Heart left ventricle (tissue), 16 donors: ENCODE results near the gene CDC14B. TPM values are rescaled to one million over a fixed set of nuclear protein-coding genes. Genes with fewer than 3 reads are reported as not detected.

Experiments used
- ATAC-seq, 4 donors: fragments of 200-7000 bp; cut with Tn5 transposase; one replicate each; pipeline ENCODE4 v1.9.1; 2020 to 2022; ENCODE audit warnings: moderate library complexity in 4 of 4, mild to moderate bottlenecking in 3 of 4, moderate number of reproducible peaks in 1 of 4
- DNase-seq, 5 donors: peaks; one replicate each; pipeline ENCODE4 v3.0.0-alpha.2; 2020
- H3K27ac ChIP-seq, 12 donors: fragments of 200-600 bp; sonication (generic) in 4 of 12; one replicate each; pipeline versions ENCODE4 v1.5.0 to v1.8.0; 2016 to 2022; ENCODE audit warnings: mild to moderate bottlenecking in 2 of 12
- H3K27me3 ChIP-seq, 9 donors: fragments of 200-600 bp; sonication (generic) in 2 of 9; one replicate each; pipeline versions ENCODE4 v1.5.1 to v1.8.0; 2016 to 2022; ENCODE audit warnings: mild to moderate bottlenecking in 3 of 9
- H3K36me3 ChIP-seq, 9 donors: fragments of 200-600 bp; sonication (generic) in 2 of 9; one replicate each; pipeline versions ENCODE4 v1.5.0 to v1.8.0; 2018 to 2022; ENCODE audit warnings: mild to moderate bottlenecking in 2 of 9
- H3K4me1 ChIP-seq, 12 donors: fragments of 200-600 bp; sonication (generic) in 4 of 12; one replicate each; pipeline versions ENCODE4 v1.5.0 to v1.8.0; 2016 to 2022; ENCODE audit warnings: mild to moderate bottlenecking in 3 of 12
- H3K4me3 ChIP-seq, 12 donors: fragments of 200-600 bp; sonication (generic) in 4 of 12; one replicate each; pipeline versions ENCODE4 v1.5.0 to v1.8.0; 2017 to 2022; ENCODE audit warnings: mild to moderate bottlenecking in 9 of 12, moderate library complexity in 4 of 12
- H3K9me3 ChIP-seq, 12 donors: fragments of 200-600 bp; sonication (generic) in 4 of 12; one replicate each; pipeline versions ENCODE4 v1.5.0 to v1.8.0; 2016 to 2022; ENCODE audit warnings: mild to moderate bottlenecking in 1 of 12
- POLR2A ChIP-seq, 2 donors: fragments of 450-650 bp; IDR thresholded peaks; one replicate each; pipeline ENCODE4 v1.6.1; 2017; ENCODE audit warnings: antibody characterized with exemption in 2 of 2, mild to moderate bottlenecking in 2 of 2, moderate library complexity in 2 of 2
- WGBS, 4 donors: extraction: QIAGEN DNeasy Blood & Tissue Kit in 2 of 4; methylation state at CpG; one replicate each; pipeline versions ENCODE4 v1.1.5 to v1.1.7; 2013 to 2018; 5-methylcytosine and 5-hydroxymethylcytosine counted together
- intact Hi-C, 10 donors: fragments of 100-400 bp; cut with DNase I; formaldehyde crosslinking; loops; one replicate each; pipeline versions ENCODE4 v1.11.1 to v1.14.2; 2022
- polyA plus RNA-seq, 2 donors: library from polyadenylated mRNA; stranded (reverse); fragments of 200-250 nt; gene quantifications; one replicate each; pipeline ENCODE4 v1.2.3, GENCODE V29; 2013
- total RNA-seq, 9 donors: library from RNA; depleted of rRNA in 2 of 9; stranded (reverse); fragments of >200 nt in 2 of 9; fragmentation: NEBNext Ultra II Directional in 3 of 9; extraction: Animal tissue kit (Norgen Biotek cat#: 25700) in 3 of 9; gene quantifications; one replicate each; pipeline versions ENCODE4 v1.1.0 to v1.2.4, GENCODE V29; 2016 to 2023
- TF ChIP-seq, protein P1 (sequence below), 12 donors: fragments of 200-600 bp; sonication (generic) in 4 of 12; IDR thresholded peaks; one replicate each; pipeline versions ENCODE4 v1.5.0 to v1.8.0; 2018 to 2022; ENCODE audit warnings: antibody characterized with exemption in 12 of 12, mild to moderate bottlenecking in 5 of 12
- donor health status: ischemic (EF 13 %, LVEDD 7.1; RV severe dilation, severe dysfunction).
- donor health status: healthy with polysubstance abuse.
- donor health status: DM: no; HTN: yes; CAD: no.
- donor health status: DM: no; HTN: no; CAD: no.
- donor health status: ischemic (EF 25% LVEDD 6.9; RV normal size, moderate dysfunction).
- donor health status: ischemic (EF 25% LVEDD 5.7; RV mildly dilated, moderate dysfunction).
- donor health status: healthy.
- donor health status: DM: yes; HTN: yes; CAD: no.
- donor health status: ischemic (EF 35%, LVEDD 5.7; RV mildly dilated, moderate dysfunction).
- donor health status: nonischemic (EF 11% LVEDD 7.7; RV severe dilation, severe dysfunction).
- donor health status: DM: yes; HTN: yes; CAD: no.
- donor health status: PGD.
- donor health status: ischemic (EF 29% LVEDD 5.4; RV normal size, mild dysfunction).
- donor health status: nonischemic (EF 23%, LVEDD 6.1; RV moderate dilation, normal function).

The CDC14B gene
- total and polyA plus RNA-seq, 11 donors = 5.1 to 37.0 (median 23.7) TPM

DNA sequence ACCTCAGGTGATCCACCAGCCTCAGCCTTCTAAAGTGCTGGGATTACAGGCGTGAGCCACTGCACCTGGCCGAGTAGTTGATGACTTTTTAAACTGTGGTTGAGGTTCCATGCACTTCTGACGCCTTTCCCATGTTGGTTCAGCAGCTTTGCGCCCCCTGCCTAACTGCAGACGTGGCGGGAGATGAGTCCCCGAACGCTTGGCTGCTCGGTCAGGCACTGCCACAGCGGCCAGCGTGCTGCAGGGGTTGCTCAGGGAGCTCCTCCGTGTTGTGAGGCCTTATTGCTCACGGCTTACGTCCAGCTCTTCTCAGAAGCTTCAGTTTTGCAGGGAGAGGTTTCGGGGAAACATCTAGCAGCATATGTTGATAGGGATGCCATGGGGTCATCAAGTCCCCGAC is 134.4 kb downstream of the CDC14B start:
- Histone ChIP-seq H3K9me3 (no peaks in the 10 kb centered on the region), H3K36me3 (peaks cover 0 to 56% (median 32%) of the 10 kb centered on the region in 9 donors), H3K27me3 (no peaks in the 10 kb centered on the region), H3K4me3 (no peak overlapping the region), H3K27ac (peak overlapping the region in 4 of 12 donors; percentile 42 to 80 (median 73)), H3K4me1 (peaks cover 3 to 38% (median 28%) of the 10 kb centered on the region in 12 donors)
- DNase-seq (no peak), ATAC-seq (no peak)
- TF ChIP-seq, protein P1, sequence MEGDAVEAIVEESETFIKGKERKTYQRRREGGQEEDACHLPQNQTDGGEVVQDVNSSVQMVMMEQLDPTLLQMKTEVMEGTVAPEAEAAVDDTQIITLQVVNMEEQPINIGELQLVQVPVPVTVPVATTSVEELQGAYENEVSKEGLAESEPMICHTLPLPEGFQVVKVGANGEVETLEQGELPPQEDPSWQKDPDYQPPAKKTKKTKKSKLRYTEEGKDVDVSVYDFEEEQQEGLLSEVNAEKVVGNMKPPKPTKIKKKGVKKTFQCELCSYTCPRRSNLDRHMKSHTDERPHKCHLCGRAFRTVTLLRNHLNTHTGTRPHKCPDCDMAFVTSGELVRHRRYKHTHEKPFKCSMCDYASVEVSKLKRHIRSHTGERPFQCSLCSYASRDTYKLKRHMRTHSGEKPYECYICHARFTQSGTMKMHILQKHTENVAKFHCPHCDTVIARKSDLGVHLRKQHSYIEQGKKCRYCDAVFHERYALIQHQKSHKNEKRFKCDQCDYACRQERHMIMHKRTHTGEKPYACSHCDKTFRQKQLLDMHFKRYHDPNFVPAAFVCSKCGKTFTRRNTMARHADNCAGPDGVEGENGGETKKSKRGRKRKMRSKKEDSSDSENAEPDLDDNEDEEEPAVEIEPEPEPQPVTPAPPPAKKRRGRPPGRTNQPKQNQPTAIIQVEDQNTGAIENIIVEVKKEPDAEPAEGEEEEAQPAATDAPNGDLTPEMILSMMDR (IDR thresholded peaks at IDR 0.05) = no peak
- no peak for TF ChIP-seq POLR2A (IDR thresholded peaks at IDR 0.05)
- WGBS, 4 donors = 94 to 98% (median 96%) methylated on average over 16 of the region's 16 CpGs
- intact Hi-C loops = loop anchor here in 1 of 10 donors (10.0 kb wide), 1 partner anchor 130 kb away; the partner anchor contains the start of gene CDC14B

DNA sequence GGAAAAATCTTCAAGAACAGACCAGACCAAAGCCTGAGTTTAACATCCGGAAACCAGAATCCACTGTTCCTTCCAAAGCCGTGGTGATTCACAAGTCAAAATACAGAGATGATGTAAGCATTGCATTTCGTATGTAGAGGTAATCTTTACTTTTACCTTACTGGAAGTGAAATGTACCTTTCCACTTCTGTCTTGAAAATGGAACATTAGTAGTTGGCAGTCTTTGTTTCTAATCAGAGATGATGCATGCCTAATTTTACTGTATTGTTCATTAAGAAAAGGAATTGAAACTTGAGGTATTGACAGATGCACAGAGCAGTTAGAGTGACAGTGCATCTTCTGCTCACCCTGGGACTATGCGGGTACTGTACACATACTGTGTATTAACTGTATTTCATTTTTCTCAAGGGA is 135.1 kb downstream of the CDC14B start:
- no peaks in the 10 kb centered on the region for H3K9me3 ChIP-seq
- H3K4me3 ChIP-seq = no peak overlapping the region
- DNase-seq (no peak), ATAC-seq (no peak)
- H3K4me1 ChIP-seq = peaks cover 3 to 38% (median 28%) of the 10 kb centered on the region in 12 donors
- intact Hi-C loops = loop anchor here in 1 of 10 donors (10.0 kb wide), 1 partner anchor 130 kb away; the partner anchor contains the start of gene CDC14B
- peaks cover 0 to 53% (median 25%) of the 10 kb centered on the region in 9 donors for H3K36me3 ChIP-seq
- TF ChIP-seq POLR2A (IDR thresholded peaks at IDR 0.05) = no peak
- no peaks in the 10 kb centered on the region for H3K27me3 ChIP-seq
- H3K27ac ChIP-seq = no peak overlapping the region
- WGBS, 4 donors = 92 to 94% (median 94%) methylated on average over 4 of the region's 4 CpGs

DNA sequence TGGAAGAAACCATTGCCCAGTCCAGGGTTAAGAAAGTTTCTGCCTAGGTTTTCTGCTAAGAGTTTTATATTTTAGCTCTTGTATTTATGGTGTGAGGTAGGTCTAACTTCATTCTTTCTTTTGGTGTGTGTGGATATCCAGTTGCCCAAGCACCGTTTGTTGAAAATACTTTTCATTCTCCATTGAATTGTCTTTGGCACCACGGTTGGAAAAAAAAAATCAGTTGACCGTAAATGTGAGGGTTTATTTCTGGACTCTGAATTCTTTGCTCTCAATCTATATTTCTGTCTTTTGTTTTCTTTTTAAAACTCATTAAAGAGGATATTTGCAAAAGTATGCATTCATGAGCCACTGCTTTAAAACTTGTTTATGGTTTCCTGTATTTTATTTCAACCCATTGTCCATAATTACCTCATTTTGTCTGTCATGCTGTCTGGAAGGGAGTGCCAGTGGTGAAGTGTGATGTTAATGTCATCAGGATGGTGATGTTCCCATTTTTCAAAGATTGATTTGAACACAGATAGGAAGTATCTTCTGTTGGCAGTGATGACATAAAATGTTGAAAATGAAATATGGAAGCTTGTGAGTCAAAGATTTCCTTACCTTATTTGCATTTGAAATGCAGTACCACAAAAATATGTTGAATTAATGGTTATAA is 135.8 kb downstream of the CDC14B start:
- Histone ChIP-seq H3K4me1 (peaks cover 3 to 38% (median 28%) of the 10 kb centered on the region in 12 donors), H3K27ac (peak overlapping the region in 1 of 12 donors; percentile 1), H3K27me3 (no peaks in the 10 kb centered on the region), H3K4me3 (no peak overlapping the region), H3K9me3 (no peaks in the 10 kb centered on the region), H3K36me3 (peaks cover 0 to 47% (median 18%) of the 10 kb centered on the region in 9 donors)
- ATAC-seq = no peak
- 36 to 41% (median 37%) methylated on average over 3 of the region's 3 CpGs for WGBS, 4 donors
- intact Hi-C loops = loop anchor here in 1 of 10 donors (10.0 kb wide), 1 partner anchor 131 kb away; the partner anchor contains the start of gene CDC14B
- TF ChIP-seq, protein P1 (IDR thresholded peaks at IDR 0.05) = no peak
- TF ChIP-seq POLR2A (IDR thresholded peaks at IDR 0.05) = no peak
- DNase-seq = no peak

DNA sequence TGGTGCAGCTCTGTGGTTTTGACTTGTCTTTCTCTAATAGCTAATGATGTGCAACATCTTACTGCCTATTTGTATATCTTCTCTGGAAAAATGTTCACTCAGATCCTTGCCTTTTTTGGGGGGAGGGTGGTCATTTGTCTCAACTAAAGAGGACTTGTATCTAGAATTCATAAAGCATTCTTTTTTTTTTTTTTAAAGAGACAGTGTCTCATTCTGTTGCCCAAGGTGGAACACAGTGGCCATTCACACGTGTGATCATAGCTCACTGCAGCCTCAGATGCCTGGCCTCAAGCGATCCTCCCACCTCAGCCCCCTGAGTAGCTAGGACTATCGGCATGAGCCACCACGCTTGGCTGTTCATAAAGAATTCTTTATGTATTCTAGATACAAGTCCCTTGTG is 136.4 kb downstream of the CDC14B start:
- Histone ChIP-seq H3K4me3 (no peak overlapping the region), H3K27ac (peak overlapping the region in 1 of 12 donors; percentile 1), H3K36me3 (peaks cover 0 to 41% (median 13%) of the 10 kb centered on the region in 9 donors), H3K4me1 (peaks cover 3 to 35% (median 26%) of the 10 kb centered on the region in 12 donors), H3K9me3 (no peaks in the 10 kb centered on the region), H3K27me3 (no peaks in the 10 kb centered on the region)
- DNase-seq = no peak
- intact Hi-C loops = loop anchor here in 1 of 10 donors (10.0 kb wide), 1 partner anchor 132 kb away; the partner anchor contains the start of gene CDC14B
- TF ChIP-seq POLR2A (IDR thresholded peaks at IDR 0.05) = no peak
- TF ChIP-seq, protein P1 (IDR thresholded peaks at IDR 0.05) = no peak
- 93 to 96% (median 95%) methylated on average over 4 of the region's 4 CpGs for WGBS, 4 donors
- ATAC-seq = no peak
